K562 (cell line): Measurements from ENCODE around the gene MMP23B. TPM values are rescaled to one million over a fixed set of nuclear protein-coding genes. Genes with fewer than 3 reads are reported as not detected.

ENCODE experiments used
- CBX3 ChIP-seq, 2 experiments: IDR thresholded peaks; 1 replicate in 1 of 2; 2 replicates in 1 of 2; pipeline ENCODE4 v1.6.1; 2012; ENCODE audit warnings: inconsistent platforms in 2 of 2, low read length in 2 of 2, borderline replicate concordance in 1 of 2, control low read depth in 1 of 2
- CHCHD3 ChIP-seq: fragments of 250-450 bp; sonication (Bioruptor Pico); IDR thresholded peaks from 2 replicates; pipeline ENCODE4 v2.1.2; 2022; ENCODE audit warnings: mild to moderate bottlenecking
- CTCF ChIP-seq, 3 experiments: IDR thresholded peaks in 2 of 3; conservative IDR thresholded peaks in 1 of 3; 2 replicates each; pipeline ENCODE4 v1.5.1; 2011 to 2012; ENCODE audit warnings: low read length in 3 of 3, mild to moderate bottlenecking in 3 of 3, control low read depth in 2 of 3, improper control_type of control experiment in 1 of 3, inconsistent platforms in 1 of 3, low read depth in 1 of 3, mixed read lengths in 1 of 3, moderate library complexity in 1 of 3; ENCODE audit not compliant: insufficient read depth in 2 of 3
- MCM2 ChIP-seq: fragments of 450-650 bp; IDR thresholded peaks from 2 replicates; pipeline ENCODE4 v1.6.1; 2017; ENCODE audit warnings: low read depth, mild to moderate bottlenecking
- PHB2 ChIP-seq: fragments of 450-650 bp; IDR thresholded peaks from 2 replicates; pipeline ENCODE4 v1.6.1; 2017; ENCODE audit warnings: low read depth
- POLR2AphosphoS5 ChIP-seq: IDR thresholded peaks from 2 replicates; pipeline ENCODE4 v1.6.1; 2011; ENCODE audit warnings: mild to moderate bottlenecking, low read depth, low read length, moderate library complexity; ENCODE audit not compliant: control insufficient read depth, insufficient read depth
- POLR2G ChIP-seq: fragments of 200-400 bp; formaldehyde crosslinking; IDR thresholded peaks from 2 replicates; pipeline ENCODE4 v1.6.1; 2017; ENCODE audit warnings: low read depth, mild to moderate bottlenecking, antibody characterized with exemption, low read length, moderate library complexity
- RAD21 ChIP-seq, 2 experiments: fragments of 250-450 bp in 1 of 2; fragments of 450-650 bp in 1 of 2; sonication (Bioruptor Pico) in 1 of 2; formaldehyde crosslinking in 1 of 2; IDR thresholded peaks in 1 of 2; conservative IDR thresholded peaks in 1 of 2; 2 replicates each; pipeline versions ENCODE4 v1.4.0 to v1.8.0; 2020 to 2022; ENCODE audit warnings: mild to moderate bottlenecking in 2 of 2, moderate library complexity in 1 of 2
- RB1 ChIP-seq: fragments of 450-650 bp; IDR thresholded peaks from 2 replicates; pipeline ENCODE4 v1.6.1; 2017; ENCODE audit warnings: low read depth, mild to moderate bottlenecking
- SIN3B ChIP-seq: fragments of 450-650 bp; IDR thresholded peaks from 2 replicates; pipeline ENCODE4 v1.6.1; 2017; ENCODE audit warnings: low read depth, mild to moderate bottlenecking, moderate library complexity
- SMAD2 ChIP-seq: fragments of 150-350 bp; IDR thresholded peaks from 2 replicates; pipeline ENCODE4 v1.6.1; 2014; ENCODE audit warnings: low read depth, mild to moderate bottlenecking, low read length
- SMARCA4 ChIP-seq: fragments of 450-650 bp; IDR thresholded peaks from 2 replicates; pipeline ENCODE4 v1.6.1; 2016
- TFAP4 ChIP-seq: sonication (generic); formaldehyde crosslinking; IDR thresholded peaks from 2 replicates; pipeline ENCODE4 v1.8.0; 2022; ENCODE audit warnings: missing genetic modification reagents, mild to moderate bottlenecking, moderate library complexity, borderline replicate concordance
- TSHZ1 ChIP-seq: fragments of 250-450 bp; sonication (Bioruptor Pico); IDR thresholded peaks from 2 replicates; pipeline ENCODE4 v1.4.0; 2020; ENCODE audit warnings: mild to moderate bottlenecking, moderate library complexity
- ZBTB33 ChIP-seq: sonication (generic); formaldehyde crosslinking; IDR thresholded peaks from 2 replicates; pipeline ENCODE4 v1.8.1; 2023; ENCODE audit warnings: mild to moderate bottlenecking, missing genetic modification reagents
- ZNF57 ChIP-seq: fragments of 450-650 bp; formaldehyde crosslinking; IDR thresholded peaks from 2 replicates; pipeline ENCODE4 v1.4.0; 2020; ENCODE audit warnings: mild to moderate bottlenecking, moderate library complexity
- polyA plus RNA-seq, 8 experiments: library from polyadenylated mRNA; depleted of rRNA in 4 of 8; stranded (reverse) in 5 of 8; unstranded in 3 of 8; fragments of >200 nt; fragmentation: Nextera tagmentation in 2 of 8; fragmentation: Illumina TruSeq in 1 of 8; extraction: Ambion mirVana in 2 of 8; extraction: Trizol in 1 of 8; gene quantifications; 2 replicates each; pipeline versions ENCODE4 v1.2.1 to v1.2.3, GENCODE V29; 2011 to 2014; ENCODE audit warnings: inconsistent platforms in 1 of 8, missing spikeins in 1 of 8
- total RNA-seq, 7 experiments: library from RNA; depleted of rRNA in 6 of 7; stranded (reverse); fragments of >200 nt in 6 of 7; fragmentation: Illumina TruSeq in 2 of 7; extraction: Trizol in 2 of 7; gene quantifications; 2 replicates each; pipeline versions ENCODE4 v1.2.1 to v1.2.3, GENCODE V29; 2011 to 2021; ENCODE audit warnings: low replicate concordance in 1 of 7

MMP23B gene
- total and polyA plus RNA-seq, 9 of the 15 experiments (the other 6 are each of a cell fraction or from before 2014, with no cell fraction given), result 0.28 to 1.2 (median 0.41) TPM; not detected in 5

- TF ChIP-seq MCM2 (no peak), TFAP4 (CRISPR knock-in tag) (peak; percentile 52; the same call in 1 of the 2 replicates), ZBTB33 (peak; percentile 87), POLR2AphosphoS5 (no peak), POLR2G (peak; percentile 52; the same call in 1 of the 2 replicates), CHCHD3 (CRISPR knock-in tag) (no peak), SMARCA4 (no peak), RB1 (no peak), ZNF57 (CRISPR knock-in tag) (no peak), SMAD2 (no peak), CBX3 (IDR thresholded peaks at IDR 0.05; ENCODE audit: borderline replicate concordance in 1 of 2, low read length in 2 of 2) (0 out of 3 replicates have a peak, but pooled peaks of 1 of the 2 experiments have one; percentile 31), PHB2 (no peak), TSHZ1 (no peak), CTCF (IDR thresholded peaks at IDR 0.05 in 2 of 3, conservative IDR thresholded peaks at IDR 0.05 in 1 of 3; ENCODE audit: insufficient read depth in 2 of 3, low read depth in 1 of 3, low read length in 3 of 3) (peak; percentile 46 to 88 (median 55)), SIN3B (no peak), RAD21 (CRISPR knock-in tag; conservative IDR thresholded peaks at IDR 0.05 in 1 of 2, IDR thresholded peaks at IDR 0.05 in 1 of 2) (peak in 1 of 2 experiments; percentile 47; a peak in 2 of 4 replicates)
Observed at GRCh38 chr1:1665815-1666251, 33.9 kb downstream of the MMP23B start (continued).
